IMR-90 (cell line): ENCODE data around the gene MARCHF6.

Experiments used
- BHLHE40 ChIP-seq: fragments of 150-350 bp; IDR thresholded peaks from 2 replicates; pipeline ENCODE4 v1.6.1; 2016; ENCODE audit warnings: mild to moderate bottlenecking, low read depth, low read length
- CEBPB ChIP-seq: IDR thresholded peaks from 2 replicates; pipeline ENCODE4 v1.6.1; 2012; ENCODE audit warnings: low read depth, low read length, improper control_type of control experiment
- CTCF ChIP-seq: conservative IDR thresholded peaks from 2 replicates; pipeline ENCODE4 v1.5.1; 2012; ENCODE audit warnings: mild to moderate bottlenecking, low read depth, low read length, improper control_type of control experiment
- MXI1 ChIP-seq: IDR thresholded peaks from 2 replicates; pipeline ENCODE4 v1.6.1; 2012; ENCODE audit warnings: low read depth, mild to moderate bottlenecking, low read length, moderate library complexity, borderline replicate concordance
- NFE2L2 ChIP-seq: fragments of 150-350 bp; IDR thresholded peaks from 2 replicates; pipeline ENCODE4 v1.6.1; 2016; ENCODE audit warnings: low read depth, mild to moderate bottlenecking, low read length
- POLR2A ChIP-seq: IDR thresholded peaks from 2 replicates; pipeline ENCODE4 v1.6.1; 2012; ENCODE audit warnings: mild to moderate bottlenecking, low read depth, low read length
- RAD21 ChIP-seq: IDR thresholded peaks from 2 replicates; pipeline ENCODE4 v1.6.1; 2012; ENCODE audit warnings: low read length, improper control_type of control experiment
- TF ChIP-seq, protein P1 (sequence below): fragments of 150-350 bp; IDR thresholded peaks from 2 replicates; pipeline ENCODE4 v1.6.1; 2017; ENCODE audit warnings: mild to moderate bottlenecking, antibody characterized with exemption, low read length, low read depth

GRCh38 chr5:10377081-10377480 is 23.6 kb downstream of the MARCHF6 start:
- TF ChIP-seq POLR2A (no peak), CTCF (no peak), CEBPB (no peak), BHLHE40 (no peak), RAD21 (no peak), MXI1 (no peak), NFE2L2 (no peak)
- TF ChIP-seq, protein P1, sequence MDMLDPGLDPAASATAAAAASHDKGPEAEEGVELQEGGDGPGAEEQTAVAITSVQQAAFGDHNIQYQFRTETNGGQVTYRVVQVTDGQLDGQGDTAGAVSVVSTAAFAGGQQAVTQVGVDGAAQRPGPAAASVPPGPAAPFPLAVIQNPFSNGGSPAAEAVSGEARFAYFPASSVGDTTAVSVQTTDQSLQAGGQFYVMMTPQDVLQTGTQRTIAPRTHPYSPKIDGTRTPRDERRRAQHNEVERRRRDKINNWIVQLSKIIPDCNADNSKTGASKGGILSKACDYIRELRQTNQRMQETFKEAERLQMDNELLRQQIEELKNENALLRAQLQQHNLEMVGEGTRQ = no peak
